ENCODE measurements around the gene BLTP1.

DNA sequence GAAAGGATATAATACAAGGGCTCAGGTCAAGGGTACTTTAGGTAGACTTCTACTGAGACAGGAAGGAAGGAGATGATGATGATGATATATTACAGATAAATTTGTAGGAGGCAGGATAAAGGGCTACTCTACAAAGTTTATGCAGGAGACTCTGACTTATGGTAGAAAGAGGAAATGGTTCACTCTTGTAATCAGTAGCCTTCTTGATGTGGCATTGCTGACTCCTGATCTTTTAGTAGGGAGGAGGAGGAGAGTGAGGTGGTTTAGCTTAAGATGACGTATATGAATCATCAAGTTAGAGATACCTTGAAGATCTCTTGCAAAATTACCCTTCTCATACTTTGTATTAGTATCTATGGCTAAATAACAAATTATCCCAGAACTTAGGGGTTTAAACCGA is 4.7 kb downstream of the BLTP1 start:
- TF ChIP-seq, protein P1, sequence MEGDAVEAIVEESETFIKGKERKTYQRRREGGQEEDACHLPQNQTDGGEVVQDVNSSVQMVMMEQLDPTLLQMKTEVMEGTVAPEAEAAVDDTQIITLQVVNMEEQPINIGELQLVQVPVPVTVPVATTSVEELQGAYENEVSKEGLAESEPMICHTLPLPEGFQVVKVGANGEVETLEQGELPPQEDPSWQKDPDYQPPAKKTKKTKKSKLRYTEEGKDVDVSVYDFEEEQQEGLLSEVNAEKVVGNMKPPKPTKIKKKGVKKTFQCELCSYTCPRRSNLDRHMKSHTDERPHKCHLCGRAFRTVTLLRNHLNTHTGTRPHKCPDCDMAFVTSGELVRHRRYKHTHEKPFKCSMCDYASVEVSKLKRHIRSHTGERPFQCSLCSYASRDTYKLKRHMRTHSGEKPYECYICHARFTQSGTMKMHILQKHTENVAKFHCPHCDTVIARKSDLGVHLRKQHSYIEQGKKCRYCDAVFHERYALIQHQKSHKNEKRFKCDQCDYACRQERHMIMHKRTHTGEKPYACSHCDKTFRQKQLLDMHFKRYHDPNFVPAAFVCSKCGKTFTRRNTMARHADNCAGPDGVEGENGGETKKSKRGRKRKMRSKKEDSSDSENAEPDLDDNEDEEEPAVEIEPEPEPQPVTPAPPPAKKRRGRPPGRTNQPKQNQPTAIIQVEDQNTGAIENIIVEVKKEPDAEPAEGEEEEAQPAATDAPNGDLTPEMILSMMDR (IDR thresholded peaks at IDR 0.05; ENCODE audit: insufficient read depth, low read depth, low read length), result no peak
- TF ChIP-seq EZH2 (IDR thresholded peaks at IDR 0.05; ENCODE audit: insufficient read depth, low read length), result no peak
